NCI-H2081 treated with DMSO at 0.1 percent for 48 hours (cell line): ENCODE results near the gene WRAP73.
A peak's percentile ranks its signal among the peaks of the same experiment; 100 is the strongest.

ENCODE experiments used
- DNase-seq: peaks from one replicate; lab custom pipeline; 2025; lab: John Stamatoyannopoulos, UW

WRAP73 gene

DNA sequence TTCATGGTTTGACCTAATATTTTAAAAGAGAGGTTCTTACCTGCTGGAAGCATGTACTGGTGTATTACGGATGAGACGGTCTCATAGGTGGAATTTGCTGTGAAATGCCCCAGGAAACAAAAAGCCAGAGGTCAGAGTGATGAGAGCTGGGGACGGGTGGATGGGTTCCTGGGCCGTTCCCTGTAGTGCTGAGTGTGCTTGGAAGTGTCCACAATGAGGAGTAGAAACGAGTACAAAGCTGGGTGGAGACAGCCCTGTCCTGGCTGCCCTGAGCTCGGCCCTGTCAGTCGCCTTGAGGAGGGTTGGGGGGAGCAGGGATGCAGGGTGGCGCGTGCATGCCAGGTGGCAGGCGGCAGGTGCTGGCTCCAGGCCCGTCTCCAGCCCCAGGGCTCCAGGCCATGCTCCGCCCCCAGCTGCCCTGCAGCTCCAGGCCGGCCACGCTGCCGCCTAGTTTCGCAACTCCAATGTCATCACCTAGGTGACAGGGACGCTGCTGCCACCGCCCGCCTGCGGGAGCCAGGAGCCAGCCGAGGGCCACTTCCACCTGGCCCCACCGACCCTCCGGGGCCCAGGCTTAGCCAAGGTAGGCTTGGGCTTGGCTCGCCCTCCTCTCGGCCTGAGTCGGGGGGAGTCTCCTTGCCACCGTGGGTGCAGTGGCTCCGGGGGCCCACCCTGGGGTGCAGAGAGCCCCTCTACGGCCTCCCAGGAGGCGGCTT is 18.8 kb upstream of the WRAP73 start:
- DNase-seq, result peak; percentile 27

DNA sequence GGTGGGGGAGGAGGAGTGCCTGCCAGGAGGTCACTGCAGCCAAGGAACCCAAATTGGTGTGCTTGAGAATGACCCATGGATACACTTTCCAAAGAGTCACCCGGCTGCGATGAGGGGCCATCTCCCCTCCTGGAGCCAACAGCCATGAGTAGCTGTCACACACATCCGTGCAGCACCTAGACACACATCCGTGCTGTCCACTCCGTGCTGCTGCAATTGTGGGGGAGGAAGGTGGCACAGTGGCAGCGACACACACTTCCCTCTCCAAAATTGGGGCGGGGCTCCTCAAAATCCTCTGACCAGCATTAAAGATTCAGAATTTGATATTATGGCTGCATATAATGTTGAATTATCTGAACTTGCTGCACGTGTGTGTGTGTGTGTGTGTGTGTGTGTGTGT is 18.2 kb upstream of the WRAP73 start:
- DNase-seq, result no peak

DNA sequence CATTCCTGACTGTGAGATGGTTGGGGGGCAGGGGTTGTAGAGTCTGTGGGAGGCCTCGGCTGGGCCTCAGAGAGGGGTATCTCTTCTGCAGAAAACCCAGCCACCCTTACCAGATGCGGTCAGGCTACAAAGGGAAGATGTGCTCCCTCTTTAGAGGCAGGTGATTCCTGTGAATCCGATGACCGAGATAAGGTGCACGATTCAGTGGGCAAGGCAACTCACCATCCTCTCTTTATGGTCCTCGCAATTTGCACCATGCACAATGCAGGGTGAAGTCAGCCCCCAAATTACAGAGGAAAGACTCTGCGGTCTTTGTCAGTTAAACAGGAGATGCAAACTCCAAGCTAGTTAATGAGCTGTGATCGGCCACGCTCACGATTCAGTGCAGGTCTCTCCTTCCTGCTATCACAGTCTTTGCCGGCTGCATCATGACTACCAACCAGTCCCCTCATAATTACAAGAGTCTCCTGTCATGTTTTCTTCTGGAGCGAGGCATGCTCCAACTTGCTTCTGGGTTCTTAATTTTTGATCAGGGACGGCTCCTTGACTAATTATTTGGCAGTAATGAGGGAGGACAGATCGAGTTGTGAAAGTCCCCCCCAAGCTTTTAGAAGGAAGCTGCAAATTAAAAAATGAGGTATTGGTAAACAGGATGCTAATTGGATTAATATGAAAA is 14.9 kb upstream of the WRAP73 start:
- DNase-seq, result no peak

DNA sequence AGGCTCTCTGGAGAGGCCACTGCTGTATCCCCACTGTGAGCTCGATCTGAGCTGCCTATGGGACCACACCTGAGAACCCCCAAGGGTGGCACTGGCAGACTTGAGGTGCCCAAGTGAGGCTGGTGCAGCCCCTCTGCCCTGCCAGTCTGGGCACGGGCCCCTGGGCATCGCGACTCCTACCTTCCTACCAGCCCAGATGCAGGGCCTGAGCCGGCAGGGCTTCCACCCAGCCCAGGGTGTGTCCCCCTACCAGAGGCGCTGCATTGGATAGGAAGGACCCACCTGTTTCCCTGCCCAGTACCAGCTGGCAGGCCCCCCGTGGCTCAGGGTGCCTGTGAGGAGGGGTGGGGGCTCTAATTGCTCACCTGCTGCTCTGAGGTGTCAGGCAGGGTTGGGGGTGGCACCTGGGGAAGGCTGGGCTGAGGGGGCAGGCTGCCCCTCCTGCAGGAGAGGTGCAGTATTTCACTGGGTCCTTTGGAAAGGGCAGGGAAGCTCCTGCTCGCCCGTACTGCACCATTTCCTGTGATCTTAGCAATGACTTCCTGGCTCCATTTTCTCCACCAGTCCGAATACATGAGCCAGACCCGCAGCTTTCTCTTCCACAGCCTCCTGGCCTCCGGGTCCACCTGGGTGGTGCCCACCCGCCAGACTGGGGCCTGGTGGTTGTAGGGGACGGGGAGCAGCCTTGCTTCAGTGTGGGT is 14.2 kb upstream of the WRAP73 start:
- no peak for DNase-seq

DNA sequence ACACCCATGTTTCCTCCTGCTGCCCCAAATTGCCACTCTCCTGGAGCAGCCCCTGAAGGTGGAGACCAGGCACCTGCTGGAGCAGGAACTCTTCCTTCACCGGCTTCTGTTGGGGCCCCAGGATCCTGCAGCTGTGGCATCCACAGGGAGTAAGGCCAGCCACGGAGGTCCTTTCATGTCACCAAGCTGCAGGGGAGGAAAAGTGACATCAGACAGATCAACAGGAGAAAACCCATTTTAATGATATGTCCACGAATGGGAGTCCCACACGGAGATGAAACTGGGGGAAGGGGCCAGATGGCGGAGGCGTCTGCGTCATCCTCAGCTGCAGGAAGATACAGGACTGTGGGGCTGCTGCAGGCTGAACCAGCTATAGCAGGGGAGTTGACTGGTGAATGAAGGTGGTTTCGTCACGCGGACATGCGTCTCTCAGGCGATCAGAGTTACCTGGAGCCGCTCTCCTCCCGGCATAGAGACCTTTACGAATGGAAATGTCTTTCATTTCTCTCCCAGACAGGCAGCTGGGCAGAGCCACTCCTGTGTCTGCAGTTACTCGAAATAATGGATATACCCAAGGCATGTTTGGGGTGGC is 12.3 kb upstream of the WRAP73 start:
- no peak for DNase-seq

DNA sequence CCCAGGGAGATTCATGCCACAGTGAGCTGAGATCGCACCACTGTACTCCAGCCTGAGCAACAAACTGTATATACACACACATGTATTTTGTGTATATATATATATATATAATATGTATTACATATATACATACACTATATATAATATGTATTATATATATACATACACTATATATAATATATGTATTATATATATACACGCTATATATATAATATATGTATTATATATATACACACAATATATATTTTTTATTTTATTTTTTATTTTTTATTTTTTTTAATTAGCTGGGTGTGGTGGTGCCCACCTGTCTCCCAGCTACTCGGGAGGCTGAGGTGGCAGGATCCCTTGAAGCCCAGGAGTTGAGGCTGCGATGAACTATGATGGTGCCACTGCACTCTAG is 11.7 kb upstream of the WRAP73 start:
- DNase-seq, result no peak

DNA sequence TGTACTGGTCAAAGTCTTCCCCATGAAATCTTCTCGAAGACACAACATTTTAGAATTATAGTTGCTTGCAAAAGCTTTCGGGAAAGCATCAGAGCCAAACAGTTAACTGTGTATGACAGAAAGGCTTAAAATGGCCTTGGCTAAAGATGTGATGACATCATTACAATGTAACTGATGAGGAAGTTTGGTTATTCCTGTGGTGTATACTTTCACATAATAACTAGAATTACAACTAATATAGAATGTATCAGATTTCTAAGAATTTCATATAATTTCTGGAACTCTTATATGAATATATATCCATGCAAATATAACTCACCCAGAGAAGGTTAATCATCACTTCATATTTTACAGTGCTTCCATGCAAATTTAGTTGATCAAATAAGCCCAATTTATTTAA is 10.8 kb upstream of the WRAP73 start:
- no peak for DNase-seq

DNA sequence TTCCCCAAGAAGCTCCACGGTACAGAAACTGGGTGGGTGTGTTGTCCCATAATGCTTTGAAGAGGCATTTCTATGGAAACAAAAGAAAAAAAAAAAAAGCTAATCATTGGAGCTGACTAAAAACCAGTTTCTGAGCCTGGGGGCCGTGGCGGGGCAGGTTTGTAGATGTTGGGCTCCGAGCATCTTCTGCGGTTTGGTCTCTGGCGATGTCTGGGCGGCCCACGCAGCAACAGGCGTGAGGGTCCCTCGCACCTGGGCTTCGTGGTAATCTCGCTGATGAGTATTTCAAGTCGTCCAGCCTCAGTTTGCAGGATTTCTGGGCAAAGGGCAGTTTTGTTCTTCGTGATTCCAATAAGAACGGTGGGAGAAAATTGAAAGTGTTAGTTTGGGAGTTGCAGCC is 9.2 kb upstream of the WRAP73 start:
- no peak for DNase-seq

DNA sequence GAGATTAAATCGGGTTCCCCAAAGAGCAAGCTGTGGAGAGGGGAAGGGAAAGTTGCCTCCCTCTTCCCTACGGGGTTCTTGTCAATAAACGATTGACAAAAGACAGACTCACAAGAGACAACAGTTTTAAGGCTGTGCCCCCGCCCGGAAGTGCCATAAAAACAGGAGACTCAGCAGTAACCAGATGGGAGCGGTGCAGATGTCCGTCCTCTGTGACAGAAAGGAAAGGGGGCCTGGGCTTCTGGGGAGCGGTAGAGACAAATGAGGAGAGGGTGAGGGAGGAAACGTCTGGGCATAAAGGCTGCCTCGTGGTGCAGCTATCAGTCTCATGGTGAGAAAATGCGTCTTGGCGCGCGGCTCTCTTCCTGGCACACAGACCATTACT is 8.3 kb upstream of the WRAP73 start:
- DNase-seq, result no peak

DNA sequence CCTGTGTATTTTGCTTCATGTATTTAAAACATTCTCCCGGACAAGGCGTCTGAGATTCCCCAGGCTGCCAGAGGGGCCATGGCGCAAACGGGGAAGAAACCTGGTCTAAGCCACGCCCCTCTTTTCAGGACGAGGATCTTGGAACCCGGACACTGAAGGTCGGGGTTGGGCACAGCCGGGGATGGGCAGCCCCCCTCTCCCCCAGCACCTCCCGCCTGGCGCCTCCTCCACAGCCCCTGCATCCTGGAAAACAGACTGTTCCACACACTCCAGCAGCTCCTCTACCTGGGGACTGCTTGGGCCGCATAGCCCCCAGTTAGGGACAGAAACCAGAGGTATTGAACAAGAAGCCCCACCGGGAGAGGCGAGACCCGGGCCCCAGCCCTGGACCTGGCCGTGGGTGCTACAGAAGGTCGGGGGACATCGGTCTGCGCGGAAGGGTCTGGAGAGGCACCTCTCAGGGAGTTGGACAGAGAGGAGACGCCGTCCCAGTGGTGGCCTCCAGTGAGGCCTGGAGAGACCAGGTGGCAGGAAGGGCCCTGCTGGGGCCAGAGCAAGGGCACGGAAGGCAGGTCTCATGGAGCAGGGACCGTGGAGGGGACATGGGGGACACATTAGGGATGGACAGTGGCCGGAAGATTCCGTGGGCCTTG is 7.8 kb upstream of the WRAP73 start:
- no peak for DNase-seq

DNA sequence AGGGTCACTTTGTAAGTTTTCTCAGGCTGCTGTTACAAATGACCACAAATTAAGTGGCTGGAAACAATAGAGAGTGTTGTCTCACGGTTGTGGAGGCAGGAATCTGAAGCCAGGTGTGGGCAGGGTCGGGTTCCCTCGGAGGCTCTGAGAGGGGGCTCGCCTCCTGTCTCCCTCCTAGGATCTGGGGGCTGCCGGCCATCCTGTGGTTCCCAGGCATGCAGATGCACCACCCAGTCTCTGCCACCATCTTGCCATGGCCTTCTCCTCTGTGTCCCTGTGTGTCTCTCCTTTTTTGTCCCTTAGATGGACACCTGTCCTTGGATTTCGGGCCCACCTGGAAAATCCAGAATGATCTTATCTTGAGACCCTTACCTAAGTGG is 7.2 kb upstream of the WRAP73 start:
- DNase-seq, result no peak

DNA sequence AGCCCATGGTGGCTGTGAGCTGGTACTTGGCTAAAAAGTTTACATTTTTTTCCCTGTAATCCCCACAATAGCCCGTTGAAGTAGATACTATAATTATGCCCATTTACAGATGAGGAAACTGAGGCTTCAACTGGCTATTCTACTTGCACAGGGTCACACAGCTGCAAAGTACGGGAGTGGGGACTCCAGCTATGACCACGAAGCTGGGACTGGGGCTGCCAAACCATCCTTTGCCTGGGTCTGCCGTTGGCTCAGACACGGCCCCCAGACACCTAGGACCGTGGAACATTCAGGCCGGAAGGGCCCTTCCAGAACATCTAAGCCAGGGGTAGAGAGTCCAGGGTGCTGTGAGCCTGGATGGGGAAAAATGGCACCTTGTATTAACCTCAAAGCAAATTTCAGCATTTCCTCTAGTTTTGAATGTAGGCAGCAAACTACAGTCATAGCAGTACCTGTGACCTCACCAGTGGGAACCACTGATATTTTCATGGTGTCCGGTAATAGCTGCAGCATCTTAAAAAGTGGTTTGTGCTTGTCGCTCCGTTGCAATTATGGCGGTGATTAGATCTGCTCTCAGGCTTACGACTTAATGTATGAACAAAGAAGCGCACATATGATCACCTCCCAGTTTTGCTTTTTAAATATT is 6.7 kb upstream of the WRAP73 start:
- no peak for DNase-seq

DNA sequence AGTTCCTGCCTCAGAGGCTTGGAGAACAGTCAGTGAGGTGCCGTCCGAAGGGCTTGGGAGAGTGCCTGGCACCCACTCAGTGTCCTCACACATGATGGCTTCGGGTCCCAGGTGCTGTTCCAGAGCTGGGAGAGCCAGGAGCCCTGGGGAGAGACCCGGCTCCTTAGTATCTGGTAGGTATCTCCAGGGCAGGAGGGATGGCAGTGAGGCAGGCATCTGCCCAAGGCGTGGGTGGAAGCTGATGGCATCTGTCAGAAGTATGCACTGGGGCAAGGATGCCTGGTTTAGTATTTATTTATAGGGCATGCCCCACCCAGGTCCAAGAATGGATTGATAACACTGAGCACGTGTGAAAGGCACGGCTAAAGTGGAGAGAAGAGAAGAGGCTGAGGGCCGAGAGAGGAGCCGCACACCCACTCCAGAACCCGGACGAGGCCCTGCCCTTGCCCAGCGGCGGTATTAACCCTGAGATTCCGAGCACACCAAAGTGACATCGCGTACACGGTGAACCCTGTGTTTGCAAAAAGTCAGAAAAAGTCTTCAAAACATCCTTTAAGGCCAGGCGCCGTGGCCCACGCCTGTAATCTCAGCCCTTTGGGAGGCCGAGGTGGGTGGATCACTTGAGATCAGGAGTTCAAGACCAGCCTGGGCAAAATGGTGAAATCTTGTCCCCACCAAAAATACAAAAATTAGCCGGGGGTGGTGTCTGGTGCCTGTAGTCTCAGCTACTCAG is 4.8 kb upstream of the WRAP73 start:
- no peak for DNase-seq

DNA sequence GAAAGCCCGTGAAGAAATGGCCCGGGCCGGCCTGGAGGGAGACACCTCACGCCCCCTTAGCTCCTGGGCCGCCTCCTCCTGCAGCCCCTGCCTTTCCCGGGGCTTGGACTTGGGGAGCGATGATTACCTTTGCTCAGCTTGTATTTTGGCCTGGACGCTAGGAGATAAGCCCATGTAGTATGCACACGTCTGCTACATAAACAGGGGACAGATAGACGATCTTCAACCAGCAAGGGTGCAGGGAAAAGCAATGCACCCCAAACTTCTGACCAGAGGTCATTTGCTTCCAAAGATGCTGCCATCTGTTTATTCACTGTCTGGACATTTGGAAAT is 3.3 kb upstream of the WRAP73 start:
- no peak for DNase-seq

DNA sequence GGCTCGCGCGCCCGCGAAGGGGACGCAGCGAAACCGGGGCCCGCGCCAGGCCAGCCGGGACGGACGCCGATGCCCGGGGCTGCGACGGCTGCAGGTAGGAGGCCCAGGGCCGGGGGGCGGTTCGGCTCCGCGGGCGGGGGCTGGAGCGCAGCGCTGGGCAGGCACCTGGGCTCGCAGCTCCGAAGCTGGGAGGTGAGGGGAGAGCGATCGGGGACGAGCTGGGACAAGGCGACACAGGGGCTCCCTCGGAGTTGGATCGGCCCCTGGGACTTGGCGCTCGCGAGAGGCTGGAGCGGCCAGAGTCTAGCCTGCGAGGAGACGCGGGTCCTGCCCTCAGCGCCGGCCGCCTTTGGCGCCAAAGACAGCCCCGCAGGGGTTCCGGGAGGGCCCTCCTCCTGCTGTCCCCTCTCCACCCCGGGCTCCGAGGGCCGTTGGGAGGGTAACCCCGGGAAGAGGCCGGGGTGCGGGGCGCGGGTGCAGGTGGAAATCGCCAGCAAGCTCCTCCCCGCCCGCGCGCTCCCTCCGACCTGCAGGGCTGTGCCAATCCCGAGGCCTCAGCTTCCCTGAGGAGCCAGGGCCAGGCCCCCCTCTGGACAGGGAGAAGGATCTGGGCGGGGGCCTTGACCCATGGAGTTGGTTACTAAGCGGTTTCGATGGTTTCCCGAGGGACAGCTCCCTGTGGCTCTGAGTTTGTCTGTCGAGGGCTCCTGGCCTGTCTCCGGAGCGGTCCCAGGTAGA is 2.8 kb upstream of the WRAP73 start:
- DNase-seq, result no peak

DNA sequence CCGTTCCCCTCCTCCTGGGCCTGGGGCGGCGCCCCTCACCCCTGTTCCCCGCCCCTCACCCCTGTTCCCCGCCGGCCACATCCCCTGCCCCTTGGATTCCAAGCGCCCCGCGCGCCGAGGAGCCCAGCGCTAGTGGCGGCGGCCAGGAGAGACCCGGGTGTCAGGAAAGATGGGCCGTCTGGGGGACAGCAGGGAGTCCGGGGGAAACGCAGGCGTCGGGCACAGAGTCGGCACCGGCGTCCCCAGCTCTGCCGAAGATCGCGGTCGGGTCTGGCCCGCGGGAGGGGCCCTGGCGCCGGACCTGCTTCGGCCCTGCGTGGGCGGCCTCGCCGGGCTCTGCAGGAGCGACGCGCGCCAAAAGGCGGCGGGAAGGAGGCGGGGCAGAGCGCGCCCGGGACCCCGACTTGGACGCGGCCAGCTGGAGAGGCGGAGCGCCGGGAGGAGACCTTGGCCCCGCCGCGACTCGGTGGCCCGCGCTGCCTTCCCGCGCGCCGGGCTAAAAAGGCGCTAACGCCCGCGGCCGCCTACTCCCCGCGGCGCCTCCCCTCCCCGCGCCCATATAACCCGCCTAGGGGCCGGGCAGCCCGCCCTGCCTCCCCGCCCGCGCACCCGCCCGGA is 2.1 kb upstream of the WRAP73 start, which contains the start of gene TP73:
Gene TP73 (plus strand): TSS at position 587 of the 618 bp plus-strand sequence. CDS start 29,850 bp downstream, outside the sequence.
- DNase-seq, result no peak

DNA sequence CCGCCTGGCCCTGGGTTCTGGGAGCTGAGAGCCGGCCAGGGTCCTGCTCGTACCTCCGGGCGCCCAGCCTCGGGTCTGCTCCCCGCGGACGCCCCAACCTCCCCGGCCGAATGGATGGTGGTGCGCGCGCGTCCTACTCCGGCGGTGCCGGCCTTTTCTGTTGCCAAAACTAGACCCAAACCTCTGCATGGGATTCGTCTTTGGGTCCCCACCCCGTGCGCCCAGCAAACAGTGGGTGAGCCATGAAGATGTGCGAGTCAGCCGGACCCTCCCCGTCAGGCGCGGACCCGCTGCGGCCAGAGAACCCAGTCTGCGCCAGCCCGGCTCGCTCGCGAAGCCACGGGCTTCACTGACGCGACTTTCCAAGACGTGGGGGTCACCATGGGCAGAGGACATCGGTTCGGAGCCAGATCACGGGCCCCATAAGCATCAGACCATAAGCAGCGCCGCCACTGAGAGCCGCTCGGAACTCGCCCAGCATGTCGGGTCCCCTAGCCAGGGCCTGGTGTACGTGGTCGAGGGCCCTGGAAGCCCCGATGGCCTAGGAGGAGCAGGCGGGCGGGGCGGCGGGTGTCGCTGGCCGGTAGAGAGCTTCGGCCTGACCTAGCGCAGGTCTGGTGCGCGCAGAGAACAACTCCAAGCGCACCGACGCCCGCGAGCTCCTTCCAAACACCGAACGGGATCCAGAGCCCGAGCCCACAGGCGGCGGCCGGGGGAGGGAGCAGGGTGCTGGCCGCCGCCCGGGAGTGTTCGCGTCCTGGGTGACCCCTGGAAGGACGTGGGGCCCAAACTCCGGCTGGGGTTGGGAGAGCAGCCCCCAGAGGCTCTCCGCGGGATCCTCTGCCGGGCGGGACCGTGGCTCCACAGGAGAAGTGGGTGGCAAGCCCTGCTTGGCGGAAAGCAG is 1.4 kb upstream of the WRAP73 start:
- no peak for DNase-seq

DNA sequence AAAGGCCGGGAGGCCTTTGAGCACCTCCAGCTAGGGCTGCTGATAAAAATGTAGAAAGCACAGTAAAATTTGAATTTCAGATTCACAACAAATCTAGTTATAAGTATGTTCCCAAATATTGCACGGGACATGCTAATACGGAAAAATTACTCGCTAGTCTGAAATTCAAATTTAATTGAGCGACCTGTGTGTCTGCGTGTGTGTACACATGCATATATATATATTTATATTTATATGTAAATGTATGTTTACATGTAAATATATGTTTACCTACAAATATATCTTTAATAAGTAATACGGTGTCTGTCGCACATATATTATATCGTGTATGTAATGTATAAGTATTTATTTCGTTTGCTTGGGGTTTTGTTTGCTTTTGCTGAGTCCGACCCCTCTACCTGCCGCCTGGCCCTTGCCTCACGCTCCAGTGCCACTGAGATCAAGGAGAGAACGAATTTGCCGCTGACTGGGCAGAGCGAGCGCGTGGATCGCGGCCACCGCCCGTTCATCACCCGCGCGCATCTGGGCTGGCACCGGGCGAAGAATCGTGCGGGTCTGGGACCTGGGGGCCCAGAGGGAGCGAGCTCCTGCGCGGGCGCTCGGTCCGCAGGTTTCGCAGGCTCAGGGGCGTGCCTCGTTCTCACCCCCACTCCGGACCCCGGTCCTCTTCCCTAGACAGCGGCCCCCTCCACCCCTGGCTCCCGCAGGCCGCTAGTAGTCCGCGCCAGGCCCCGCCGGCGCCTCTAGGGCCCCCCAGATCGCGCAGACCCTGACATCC is 534 bp upstream of the WRAP73 start:
- DNase-seq, result no peak
